ENCODE results near the gene M6PR. TPM values are rescaled to one million over a fixed set of nuclear protein-coding genes. Genes with fewer than 3 reads are reported as not detected.
"Not testable (repeated sequence)": the region's sequence is repeated elsewhere in the genome, so short reads cannot be mapped to it uniquely, and the experiment has no call there.

Gene M6PR
- total RNA-seq, 4 donors from 2014 or later: 63.2 to 109 (median 96.0) TPM

GRCh38 chr12:8946733-8947132, 2.7 kb downstream of the M6PR start:
- WGBS, 2 donors: 64 to 83% methylated on average over 1 of the region's 1 CpG
- Histone ChIP-seq H3K4me1 (peaks cover 0 to 39% (median 11%) of the 10 kb centered on the region in 4 donors), H3K36me3 (peaks cover 0 to 46% (median 27%) of the 10 kb centered on the region in 3 donors), H3K4me3 (no peak overlapping the region), H3K27ac (no peak overlapping the region), H3K27me3 (no peaks in the 10 kb centered on the region), H3K9me3 (no peaks in the 10 kb centered on the region)
- no peak for TF ChIP-seq POLR2A (IDR thresholded peaks at IDR 0.05)
- no peak for TF ChIP-seq CTCF (IDR thresholded peaks at IDR 0.05)
- TF ChIP-seq EP300 (IDR thresholded peaks at IDR 0.05): no peak
- no peak for DNase-seq (ENCODE audit: low spot score in 2 of 2)

GRCh38 chr12:8943565-8944186, 5.8 kb downstream of the M6PR start:
- DNase-seq (ENCODE audit: low spot score in 2 of 2): no peak
- TF ChIP-seq EP300 (IDR thresholded peaks at IDR 0.05) (no peak), POLR2A (IDR thresholded peaks at IDR 0.05) (no peak), CTCF (IDR thresholded peaks at IDR 0.05) (no peak)

DNA sequence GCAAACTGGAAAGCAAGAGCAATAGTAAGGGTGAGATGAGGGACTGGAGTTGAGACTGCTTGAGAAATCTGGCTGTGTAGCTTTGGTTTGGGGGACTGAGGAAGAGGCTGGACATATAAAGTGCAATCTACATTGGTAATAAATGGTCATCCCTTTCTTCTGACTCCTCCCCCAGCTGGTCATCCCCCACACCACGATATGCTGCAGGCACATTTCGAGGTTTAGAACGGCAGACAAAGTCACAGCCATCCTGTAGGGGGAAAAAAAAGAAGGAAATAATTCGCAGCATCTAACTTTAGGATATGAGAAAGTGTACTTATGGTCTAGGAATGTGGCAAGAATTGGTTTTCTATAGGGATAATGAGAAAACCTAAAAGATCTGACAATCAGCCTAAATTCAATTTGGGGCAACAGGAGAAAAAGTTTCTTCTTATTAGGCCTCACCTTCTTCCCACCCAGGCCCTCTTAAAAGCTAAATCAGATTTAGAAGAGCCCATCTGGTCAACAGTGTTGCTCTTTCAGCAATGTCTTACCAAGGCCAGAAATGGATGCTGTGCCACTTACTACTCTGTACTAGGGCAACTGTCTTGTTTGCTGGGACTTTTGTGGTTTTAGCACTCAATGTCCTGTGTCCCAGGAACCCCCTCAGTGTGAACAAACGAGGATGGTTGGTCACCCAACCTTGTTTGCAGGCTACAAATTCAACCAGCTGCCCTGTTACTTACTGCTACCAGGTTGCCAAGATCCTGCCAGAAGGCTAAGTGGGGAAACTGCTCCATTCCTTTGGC, 7.6 kb downstream of the M6PR start:
- TF ChIP-seq CTCF (IDR thresholded peaks at IDR 0.05): no peak
- TF ChIP-seq EP300 (IDR thresholded peaks at IDR 0.05): no peak
- TF ChIP-seq POLR2A (IDR thresholded peaks at IDR 0.05): no peak
- H3K9me3 ChIP-seq: no peaks in the 10 kb centered on the region
- H3K27ac ChIP-seq: no peak overlapping the region
- H3K4me1 ChIP-seq: peaks cover 0 to 6% (median 0%) of the 10 kb centered on the region in 4 donors
- H3K36me3 ChIP-seq: peaks cover 0 to 76% (median 28%) of the 10 kb centered on the region in 3 donors
- DNase-seq (ENCODE audit: low spot score in 2 of 2): no peak
- WGBS, 2 donors: 68 to 79% methylated on average over 5 of the region's 5 CpGs
- H3K27me3 ChIP-seq: no peaks in the 10 kb centered on the region
- no peak overlapping the region for H3K4me3 ChIP-seq

More at GRCh38 chr12:8943565-8944186, 5.8 kb downstream of the M6PR start:
- 91 to 92% methylated on average over 10 of the region's 10 CpGs for WGBS, 2 donors
- Histone ChIP-seq H3K4me1 (peaks cover 0 to 24% (median 8%) of the 10 kb centered on the region in 4 donors), H3K4me3 (no peak overlapping the region), H3K27me3 (no peaks in the 10 kb centered on the region), H3K36me3 (peaks cover 0 to 58% (median 28%) of the 10 kb centered on the region in 3 donors), H3K9me3 (no peaks in the 10 kb centered on the region), H3K27ac (no peak overlapping the region)

DNA sequence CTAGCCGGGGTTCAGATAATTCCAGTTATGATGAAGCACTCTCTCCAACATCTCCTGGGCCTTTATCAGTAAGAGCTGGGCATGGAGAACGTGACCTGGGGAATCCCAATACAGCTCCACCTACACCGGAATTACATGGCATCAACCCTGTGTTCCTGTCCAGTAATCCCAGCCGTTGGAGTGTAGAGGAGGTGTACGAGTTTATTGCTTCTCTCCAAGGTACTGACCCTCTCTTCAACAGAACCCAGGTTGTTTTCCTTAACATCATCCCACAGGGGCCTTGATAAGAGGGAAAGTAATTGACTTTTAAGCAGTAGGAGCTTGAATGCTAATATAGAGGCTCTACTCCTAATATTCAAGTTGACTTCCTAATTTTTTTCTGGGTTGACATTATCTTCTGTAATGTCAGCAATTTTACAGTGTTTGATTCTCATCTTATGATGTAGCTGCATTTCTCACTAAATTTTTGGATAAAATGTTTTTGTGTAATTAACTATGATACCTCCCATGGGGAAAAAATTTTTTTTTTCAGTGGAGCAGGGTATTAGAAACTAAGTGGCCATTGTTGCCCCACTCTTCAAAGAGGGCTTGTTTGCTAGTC, 11.5 kb downstream of the M6PR start:
- H3K27me3 ChIP-seq; DNase-seq (ENCODE audit: low spot score in 2 of 2); H3K4me1 ChIP-seq; H3K9me3 ChIP-seq; H3K27ac ChIP-seq; H3K4me3 ChIP-seq: not testable (repeated sequence)
- peaks cover 0 to 80% (median 10%) of the 10 kb centered on the region in 3 donors for H3K36me3 ChIP-seq
- WGBS, 2 donors: 70 to 78% methylated on average over 5 of the region's 5 CpGs

DNA sequence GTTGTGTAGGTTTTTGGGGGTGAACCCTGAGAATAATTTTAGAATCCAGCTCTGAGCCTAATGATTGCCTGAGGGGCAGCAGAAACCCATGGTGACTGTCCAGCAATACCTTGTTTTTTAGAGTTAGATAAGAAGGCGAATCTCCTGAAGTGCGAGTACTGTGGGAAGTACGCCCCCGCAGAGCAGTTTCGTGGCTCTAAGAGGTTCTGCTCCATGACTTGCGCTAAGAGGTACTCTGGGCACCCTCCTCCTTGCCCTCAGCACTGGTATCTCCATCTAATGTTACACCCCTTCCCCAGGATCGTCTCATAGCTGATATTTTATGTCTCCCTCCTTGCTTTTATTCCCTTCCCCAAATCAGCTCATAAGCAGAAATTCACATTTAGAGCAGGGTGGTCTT, 12.7 kb downstream of the M6PR start:
- Histone ChIP-seq H3K27me3 (no peaks in the 10 kb centered on the region), H3K36me3 (peaks cover 0 to 76% (median 4%) of the 10 kb centered on the region in 3 donors), H3K27ac (no peak overlapping the region), H3K9me3 (no peaks in the 10 kb centered on the region), H3K4me1 (no peaks in the 10 kb centered on the region), H3K4me3 (no peak overlapping the region)
- no peak for DNase-seq (ENCODE audit: low spot score in 2 of 2)
- 92 to 93% methylated on average over 7 of the region's 7 CpGs for WGBS, 2 donors
- TF ChIP-seq CTCF (IDR thresholded peaks at IDR 0.05) (no peak), POLR2A (IDR thresholded peaks at IDR 0.05) (no peak), EP300 (IDR thresholded peaks at IDR 0.05) (no peak)

DNA sequence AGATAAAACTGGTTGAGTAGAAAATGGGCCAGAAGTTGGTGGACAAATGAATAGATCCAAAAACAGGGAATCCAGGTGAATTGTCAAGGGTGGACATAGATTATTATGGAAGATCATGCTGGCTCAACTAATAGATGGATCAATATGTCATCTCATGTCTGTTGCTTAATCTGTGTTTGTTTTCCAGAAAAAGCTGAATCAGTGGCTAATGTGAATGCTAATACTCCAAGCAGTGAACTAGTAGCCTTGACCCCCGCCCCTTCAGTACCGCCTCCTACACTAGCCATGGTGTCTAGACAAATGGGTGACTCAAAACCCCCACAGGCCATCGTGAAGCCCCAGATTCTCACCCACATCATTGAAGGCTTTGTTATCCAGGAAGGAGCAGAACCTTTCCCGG, 15.4 kb downstream of the M6PR start:
- H3K9me3 ChIP-seq; H3K4me3 ChIP-seq; H3K4me1 ChIP-seq; H3K27ac ChIP-seq; DNase-seq (ENCODE audit: low spot score in 2 of 2); H3K27me3 ChIP-seq: not testable (repeated sequence)
- H3K36me3 ChIP-seq: peaks cover 0 to 90% (median 3%) of the 10 kb centered on the region in 3 donors
- 77 to 81% methylated on average over 4 of the region's 4 CpGs for WGBS, 2 donors

- not testable (repeated sequence) for H3K4me1 ChIP-seq; DNase-seq (ENCODE audit: low spot score in 2 of 2); H3K4me3 ChIP-seq; H3K27me3 ChIP-seq; H3K27ac ChIP-seq; H3K9me3 ChIP-seq
- peaks cover 0 to 86% (median 3%) of the 10 kb centered on the region in 3 donors for H3K36me3 ChIP-seq
- 96 to 100% methylated on average over 2 to 3 of the region's 3 CpGs for WGBS, 2 donors
Measured at GRCh38 chr12:8932464-8932863, 17.0 kb downstream of the M6PR start.

DNA sequence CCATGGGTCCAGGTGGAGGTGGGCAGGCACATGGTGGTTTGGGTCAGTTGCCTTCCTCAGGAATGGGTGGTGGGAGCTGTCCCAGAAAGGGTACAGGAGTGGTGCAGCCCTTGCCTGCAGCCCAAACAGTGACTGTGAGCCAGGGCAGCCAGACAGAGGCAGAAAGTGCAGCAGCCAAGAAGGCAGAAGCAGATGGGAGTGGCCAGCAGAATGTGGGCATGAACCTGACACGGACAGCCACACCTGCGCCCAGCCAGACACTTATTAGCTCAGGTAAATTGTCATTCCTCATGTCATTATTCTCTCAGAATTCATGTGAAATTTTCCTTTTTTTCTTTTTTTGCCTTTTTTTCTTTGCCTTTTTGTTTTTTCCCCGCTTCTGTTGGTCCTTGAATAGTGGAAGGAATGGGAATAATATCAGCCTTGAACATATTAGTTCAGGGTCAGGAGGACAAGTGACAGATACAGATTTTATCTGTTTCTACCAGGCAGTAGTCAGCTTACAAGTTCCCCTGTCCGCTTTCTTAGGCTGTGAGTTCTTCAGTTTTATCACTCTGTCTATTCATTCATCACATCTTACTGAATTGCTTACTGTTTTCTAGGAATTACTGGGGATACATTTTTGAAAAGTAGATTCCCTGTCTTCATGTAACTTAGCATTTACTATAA, 18.7 kb downstream of the M6PR start:
- 95% methylated on average over 4 of the region's 4 CpGs for WGBS, 2 donors
- peaks cover 0 to 86% (median 3%) of the 10 kb centered on the region in 3 donors for H3K36me3 ChIP-seq
- H3K4me1 ChIP-seq; H3K4me3 ChIP-seq; DNase-seq (ENCODE audit: low spot score in 2 of 2); H3K27me3 ChIP-seq; H3K9me3 ChIP-seq; H3K27ac ChIP-seq: not testable (repeated sequence)
